Small intestine (tissue), 7 donors: ENCODE data around the gene CDKAL1. TPM values are rescaled to one million over a fixed set of nuclear protein-coding genes. Genes with fewer than 3 reads are reported as not detected.
A peak's percentile ranks its signal among the peaks of the same experiment; 100 is the strongest.

Experiments used
- DNase-seq, 2 donors: peaks; one replicate each; pipeline versions ENCODE4 v3.0.0 to v3.0.0-alpha.2; 2013
- FAIRE-seq: peaks from 2 replicates; lab custom pipeline; 2012; peaks lifted over from hg19 to GRCh38; lab: Jason Lieb, UNC
- H3K27ac ChIP-seq, 3 donors: one replicate each; pipeline ENCODE4 v1.5.1; 2013; ENCODE audit warnings: low read length in 2 of 3, mild to moderate bottlenecking in 2 of 3, control low read depth in 1 of 3, inconsistent platforms in 1 of 3, low read depth in 1 of 3, moderate library complexity in 1 of 3
- H3K27me3 ChIP-seq, 3 donors: one replicate each; pipeline ENCODE4 v1.6.1; 2013; ENCODE audit warnings: low read length in 3 of 3, inconsistent platforms in 1 of 3; ENCODE audit not compliant: control insufficient read depth in 3 of 3, insufficient read depth in 3 of 3
- H3K36me3 ChIP-seq, 3 donors: one replicate each; pipeline ENCODE4 v1.6.1; 2013; ENCODE audit warnings: low read length in 3 of 3, inconsistent platforms in 1 of 3, low read depth in 1 of 3, mild to moderate bottlenecking in 1 of 3, moderate library complexity in 1 of 3; ENCODE audit not compliant: control insufficient read depth in 3 of 3, insufficient read depth in 2 of 3
- H3K4me1 ChIP-seq, 3 donors: one replicate each; pipeline ENCODE4 v1.6.1; 2013; ENCODE audit warnings: low read length in 2 of 3, inconsistent platforms in 1 of 3, low read depth in 1 of 3, mild to moderate bottlenecking in 1 of 3, moderate library complexity in 1 of 3; ENCODE audit not compliant: control insufficient read depth in 3 of 3, insufficient read depth in 2 of 3
- H3K4me3 ChIP-seq, 3 donors: one replicate each; pipeline ENCODE4 v1.5.1; 2013; ENCODE audit warnings: low read length in 3 of 3, control low read depth in 1 of 3, inconsistent platforms in 1 of 3, low read depth in 1 of 3, mild to moderate bottlenecking in 1 of 3, moderate library complexity in 1 of 3
- H3K9me3 ChIP-seq, 2 donors: one replicate each; pipeline ENCODE4 v1.6.1; 2013; ENCODE audit warnings: low read depth in 1 of 2, low read length in 1 of 2; ENCODE audit not compliant: control insufficient read depth in 2 of 2, insufficient read depth in 1 of 2
- WGBS, 3 donors: extraction: QIAGEN DNeasy Blood & Tissue Kit; methylation state at CpG; one replicate each; pipeline ENCODE4 v1.1.7; 2013; 5-methylcytosine and 5-hydroxymethylcytosine counted together
- polyA plus RNA-seq, 4 donors: library from polyadenylated mRNA; stranded (reverse) in 3 of 4; unstranded in 1 of 4; fragments of 200-250 nt in 3 of 4; fragments of 120-200 nt in 1 of 4; gene quantifications; one replicate each; pipeline versions ENCODE4 v1.2.1 to v1.2.3, GENCODE V29; 2013
- donor health status: healthy with polysubstance abuse.
- donor health status: control.
- donor health status: control.
- donor health status: Bipolar disorder and iron deficiency.
- donor health status: healthy.

Gene CDKAL1
- polyA plus RNA-seq, 4 donors, result 2.4 to 10.5 (median 4.1) TPM

- Histone ChIP-seq H3K36me3 (no peaks in the 10 kb centered on the region), H3K4me1 (no peaks in the 10 kb centered on the region), H3K9me3 (peaks cover 0 to 7% of the 10 kb centered on the region in 2 donors), H3K4me3 (no peak overlapping the region), H3K27me3 (no peaks in the 10 kb centered on the region), H3K27ac (no peak overlapping the region)
- FAIRE-seq (no peak), DNase-seq (no peak)
- WGBS, 3 donors, result 86 to 95% (median 89%) methylated on average over 8 of the region's 8 CpGs
These were observed 537.7 kb downstream of the CDKAL1 start for GRCh38 chr6:21071780-21072468.

GRCh38 chr6:21073318-21073839 is 539.1 kb downstream of the CDKAL1 start:
- no peaks in the 10 kb centered on the region for H3K4me1 ChIP-seq
- WGBS, 3 donors, result 85 to 95% (median 89%) methylated on average over 2 of the region's 2 CpGs

GRCh38 chr6:21074484-21074883 is 540.2 kb downstream of the CDKAL1 start:
- DNase-seq (no peak), FAIRE-seq (no peak)
- WGBS, 3 donors, result 98 to 100% (median 100%) methylated on average over 1 of the region's 1 CpG
- peaks cover 1 to 7% of the 10 kb centered on the region in 2 donors for H3K9me3 ChIP-seq
- H3K4me3 ChIP-seq, result no peak overlapping the region
- H3K27ac ChIP-seq, result no peak overlapping the region
- H3K4me1 ChIP-seq, result no peaks in the 10 kb centered on the region
- no peaks in the 10 kb centered on the region for H3K27me3 ChIP-seq
- no peaks in the 10 kb centered on the region for H3K36me3 ChIP-seq

More at GRCh38 chr6:21073318-21073839, 539.1 kb downstream of the CDKAL1 start:
- no peak overlapping the region for H3K4me3 ChIP-seq
- no peak overlapping the region for H3K27ac ChIP-seq
- peaks cover 0 to 7% of the 10 kb centered on the region in 2 donors for H3K9me3 ChIP-seq
- no peak for DNase-seq
- H3K27me3 ChIP-seq, result no peaks in the 10 kb centered on the region
- no peak for FAIRE-seq
- H3K36me3 ChIP-seq, result no peaks in the 10 kb centered on the region

- DNase-seq, result no peak
- no peak for FAIRE-seq
- Histone ChIP-seq H3K9me3 (peaks cover 1 to 7% of the 10 kb centered on the region in 2 donors), H3K36me3 (no peaks in the 10 kb centered on the region), H3K27ac (no peak overlapping the region), H3K4me1 (no peaks in the 10 kb centered on the region), H3K27me3 (no peaks in the 10 kb centered on the region), H3K4me3 (no peak overlapping the region)
- WGBS, 3 donors, result 94 to 97% (median 94%) methylated on average over 2 of the region's 2 CpGs
These were observed 541.7 kb downstream of the CDKAL1 start for GRCh38 chr6:21075986-21076385.

GRCh38 chr6:21078497-21078896 is 544.2 kb downstream of the CDKAL1 start:
- 94 to 98% (median 97%) methylated on average over 3 of the region's 3 CpGs for WGBS, 3 donors

GRCh38 chr6:21079468-21080048 is 545.3 kb downstream of the CDKAL1 start:
- Histone ChIP-seq H3K27me3 (no peaks in the 10 kb centered on the region), H3K27ac (no peak overlapping the region), H3K4me1 (no peaks in the 10 kb centered on the region), H3K9me3 (peaks cover 0 to 1% of the 10 kb centered on the region in 2 donors), H3K36me3 (no peaks in the 10 kb centered on the region), H3K4me3 (no peak overlapping the region)
- DNase-seq (peak in 1 of 2 donors; percentile 21), FAIRE-seq (no peak)
- 37 to 63% (median 49%) methylated on average over 2 of the region's 2 CpGs for WGBS, 3 donors

More at GRCh38 chr6:21078497-21078896, 544.2 kb downstream of the CDKAL1 start:
- Histone ChIP-seq H3K4me1 (no peaks in the 10 kb centered on the region), H3K4me3 (no peak overlapping the region), H3K27ac (no peak overlapping the region), H3K27me3 (no peaks in the 10 kb centered on the region), H3K36me3 (no peaks in the 10 kb centered on the region), H3K9me3 (peaks cover 1 to 2% of the 10 kb centered on the region in 2 donors)
- FAIRE-seq (no peak), DNase-seq (no peak)

GRCh38 chr6:21080221-21080620 is 546.0 kb downstream of the CDKAL1 start:
- DNase-seq (no peak), FAIRE-seq (no peak)
- Histone ChIP-seq H3K4me3 (no peak overlapping the region), H3K36me3 (no peaks in the 10 kb centered on the region), H3K4me1 (no peaks in the 10 kb centered on the region), H3K9me3 (peaks cover 0 to 1% of the 10 kb centered on the region in 2 donors), H3K27me3 (no peaks in the 10 kb centered on the region), H3K27ac (no peak overlapping the region)
- WGBS, 3 donors, result 86 to 90% (median 89%) methylated on average over 3 of the region's 3 CpGs

- FAIRE-seq (peak; percentile 19), DNase-seq (peak; percentile 11 to 49)
- H3K4me3 ChIP-seq, result no peak overlapping the region
- H3K27ac ChIP-seq, result no peak overlapping the region
- no peaks in the 10 kb centered on the region for H3K4me1 ChIP-seq
- no peaks in the 10 kb centered on the region for H3K27me3 ChIP-seq
- H3K9me3 ChIP-seq, result peaks cover 0 to 1% of the 10 kb centered on the region in 2 donors
- H3K36me3 ChIP-seq, result no peaks in the 10 kb centered on the region
These were observed 547.8 kb downstream of the CDKAL1 start for GRCh38 chr6:21082091-21082490.
